Stimulated activated CD4-positive, alpha-beta T cell treated with anti-CD3 and anti-CD28 coated beads, Interleukin-12 subunit alpha, Interleukin-12 subunit beta, amount 100 ng/mL, for 24 hours (primary cell): ENCODE results near the gene MAGED4.
"Not testable (repeated sequence)": the region's sequence is repeated elsewhere in the genome, so short reads cannot be mapped to it uniquely, and the experiment has no call there.

Experiments used
- DNase-seq, 2 experiments: peaks; one replicate each; pipeline ENCODE4 v3.0.0-alpha.2; 2020; ENCODE audit warnings: low read depth in 2 of 2

MAGED4 gene

GRCh38 chrX:52184440-52185077, at the start of gene MAGED4:
Gene MAGED4 (plus strand): TSS chrX:52184888. CDS start chrX:52185923, 1,035 bp downstream.
- not testable (repeated sequence) for DNase-seq

GRCh38 chrX:52138830-52139544, 45.7 kb upstream of the MAGED4 start:
- no peak for DNase-seq

DNA sequence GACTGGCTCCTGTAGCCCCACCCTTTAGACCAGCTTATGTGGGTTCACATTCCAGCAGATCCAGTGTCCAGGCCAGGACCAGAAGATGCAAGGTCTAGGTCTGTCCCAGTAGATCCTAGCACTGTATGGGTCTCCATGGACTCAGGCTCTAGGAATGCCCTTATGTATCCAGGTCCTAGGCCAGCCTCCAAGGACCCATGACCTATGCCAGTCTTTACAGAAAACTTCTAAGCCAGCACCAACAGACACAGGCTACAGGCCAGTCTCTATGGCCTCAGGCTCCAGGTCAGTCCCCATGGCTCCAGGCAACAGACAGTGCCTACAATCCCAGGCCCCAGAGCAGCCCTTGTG, 45.2 kb upstream of the MAGED4 start:
- no peak for DNase-seq

- no peak for DNase-seq
These were observed 44.7 kb upstream of the MAGED4 start for GRCh38 chrX:52140020-52140419.

GRCh38 chrX:52150667-52151066, 34.0 kb upstream of the MAGED4 start:
- not testable (repeated sequence) for DNase-seq

- DNase-seq: not testable (repeated sequence)
These were observed 24.5 kb upstream of the MAGED4 start for GRCh38 chrX:52160140-52160539.

- DNase-seq: no peak
These were observed 17.8 kb upstream of the MAGED4 start for GRCh38 chrX:52166840-52167239.

DNA sequence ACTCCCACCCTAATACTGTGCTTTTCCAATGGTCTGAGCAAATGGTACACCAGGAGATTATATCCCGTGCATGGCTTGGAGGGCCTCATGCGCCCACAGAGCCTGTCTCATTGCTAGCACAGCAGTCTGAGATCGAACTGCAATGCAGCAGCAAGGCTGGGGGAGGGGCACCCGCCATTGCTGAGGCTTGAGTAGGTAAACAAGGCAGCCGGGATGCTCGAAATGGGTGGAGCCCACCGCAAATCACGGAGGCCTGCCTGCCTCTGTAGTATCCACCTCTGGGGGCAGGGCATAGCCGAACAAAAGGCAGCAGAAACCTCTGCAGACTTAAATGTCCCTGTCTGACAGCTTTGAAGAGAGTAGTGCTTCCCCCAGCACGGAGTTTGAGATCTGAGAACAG, 13.6 kb upstream of the MAGED4 start:
- DNase-seq: not testable (repeated sequence)

DNA sequence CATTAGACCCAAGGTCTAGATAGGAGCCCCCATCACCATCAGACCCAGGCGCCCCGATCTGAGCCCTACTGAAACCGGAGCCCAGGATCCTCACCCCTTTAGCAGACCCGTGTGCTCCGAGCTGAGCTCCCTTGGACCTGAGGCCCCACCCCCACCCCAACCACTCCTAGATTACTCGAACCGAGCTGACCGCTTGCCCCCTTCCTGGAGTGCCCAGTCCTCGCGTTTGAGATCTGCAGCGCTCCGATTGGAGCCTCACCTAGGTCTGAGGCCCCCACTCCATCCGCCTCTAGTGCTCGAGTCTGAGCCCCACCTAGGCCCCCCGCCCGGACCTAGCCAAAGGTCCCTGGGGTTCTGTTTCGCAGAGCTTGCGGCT, 378 bp downstream of the MAGED4 start:
- DNase-seq: not testable (repeated sequence)

DNA sequence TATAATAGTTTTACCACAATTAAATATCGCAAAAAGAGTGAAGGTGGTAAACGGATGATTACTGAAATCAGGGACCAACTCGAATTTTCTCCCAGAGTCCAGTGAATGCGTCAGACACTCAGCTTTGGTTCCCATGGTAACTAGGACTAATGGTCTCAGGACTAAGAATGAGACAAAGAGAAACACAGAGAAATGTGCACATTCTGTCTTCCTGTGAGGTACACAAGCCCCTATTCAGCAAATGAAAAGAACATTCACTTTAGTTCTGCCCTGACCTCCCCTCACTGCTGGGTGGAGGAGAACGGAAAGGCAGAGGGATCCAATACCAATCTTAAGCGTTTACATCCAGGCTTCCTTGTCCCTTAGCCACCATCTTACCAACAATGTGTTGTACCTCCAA, 26.7 kb downstream of the MAGED4 start:
- DNase-seq: not testable (repeated sequence)

DNA sequence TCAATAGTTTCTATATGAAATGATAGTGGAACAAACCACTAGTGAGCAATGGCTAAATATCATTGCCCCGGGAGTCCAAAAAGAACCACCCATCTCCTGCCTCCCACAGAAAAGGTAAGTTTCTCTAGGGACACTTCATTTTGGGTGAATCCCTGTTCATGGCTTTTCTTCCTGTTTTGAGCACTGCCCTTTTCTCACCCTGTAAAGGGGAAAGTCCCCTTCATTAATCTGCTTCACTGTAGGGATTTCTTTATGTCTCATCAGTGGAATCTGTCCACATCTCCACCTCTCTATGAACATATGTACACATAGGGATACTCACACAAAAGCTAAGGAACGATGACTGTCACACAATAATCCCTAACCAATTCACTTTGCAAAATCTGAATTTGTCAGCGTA, 28.6 kb downstream of the MAGED4 start:
- DNase-seq: no peak

- no peak for DNase-seq
These were observed 31.9 kb downstream of the MAGED4 start for GRCh38 chrX:52216541-52216940.

DNA sequence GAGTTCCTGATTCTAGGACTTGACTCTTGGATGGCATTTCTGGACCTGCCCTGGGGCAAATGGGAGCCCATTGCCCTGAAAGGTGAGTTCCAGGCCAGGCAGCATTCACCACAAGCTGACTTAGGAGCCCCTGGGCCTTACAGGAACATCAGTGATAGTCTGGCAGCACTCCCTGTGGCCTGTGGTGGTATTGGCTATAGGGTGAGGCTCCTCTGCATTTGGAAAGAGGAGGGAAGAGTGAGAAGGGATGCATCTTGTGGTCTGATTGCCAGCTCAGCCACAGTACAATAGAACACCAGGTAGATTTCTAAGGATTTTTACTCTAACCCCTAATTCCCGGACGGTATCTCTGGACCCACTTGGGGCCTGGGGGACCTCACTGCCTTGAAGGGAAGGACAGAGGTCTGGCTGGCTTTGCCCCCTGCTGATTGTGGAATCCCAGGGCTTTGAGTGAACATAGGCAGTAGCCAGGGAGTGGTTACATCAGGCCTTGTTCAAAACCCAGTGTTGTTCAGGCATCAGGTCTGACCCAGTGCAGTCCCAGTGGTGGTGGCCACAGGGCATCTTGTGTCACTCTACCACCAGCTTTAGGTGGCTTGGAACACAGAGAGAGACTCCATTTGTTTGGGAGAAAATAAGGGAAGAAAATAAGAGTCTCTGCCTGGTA, 32.9 kb downstream of the MAGED4 start:
- DNase-seq: no peak

GRCh38 chrX:52220936-52221335, 36.2 kb downstream of the MAGED4 start:
- no peak for DNase-seq
